Astrocyte of the cerebellum (primary cell): Measurements from ENCODE around the gene CSF1R.
"Not testable (repeated sequence)": the region's sequence is repeated elsewhere in the genome, so short reads cannot be mapped to it uniquely, and the experiment has no call there.

ENCODE experiments used
- DNase-seq: peaks from one replicate; pipeline ENCODE4 v3.0.0-alpha.2; 2011; ENCODE audit warnings: low read depth
- H3K4me3 ChIP-seq: 2 replicates; pipeline ENCODE4 v1.5.1; 2011; ENCODE audit warnings: mild to moderate bottlenecking, low read depth, low read length, moderate library complexity
- in situ Hi-C: cut with HindIII; loops from 2 replicates; pipeline ENCODE4 v1.10.0; 2017; ENCODE audit warnings: low sequenced_read_pairs
- TF ChIP-seq, protein P1 (sequence below): IDR thresholded peaks from 2 replicates; pipeline ENCODE4 v1.5.1; 2012; ENCODE audit warnings: low read length, low read depth, moderate library complexity, mild to moderate bottlenecking; ENCODE audit errors: missing control alignments

CSF1R gene

DNA sequence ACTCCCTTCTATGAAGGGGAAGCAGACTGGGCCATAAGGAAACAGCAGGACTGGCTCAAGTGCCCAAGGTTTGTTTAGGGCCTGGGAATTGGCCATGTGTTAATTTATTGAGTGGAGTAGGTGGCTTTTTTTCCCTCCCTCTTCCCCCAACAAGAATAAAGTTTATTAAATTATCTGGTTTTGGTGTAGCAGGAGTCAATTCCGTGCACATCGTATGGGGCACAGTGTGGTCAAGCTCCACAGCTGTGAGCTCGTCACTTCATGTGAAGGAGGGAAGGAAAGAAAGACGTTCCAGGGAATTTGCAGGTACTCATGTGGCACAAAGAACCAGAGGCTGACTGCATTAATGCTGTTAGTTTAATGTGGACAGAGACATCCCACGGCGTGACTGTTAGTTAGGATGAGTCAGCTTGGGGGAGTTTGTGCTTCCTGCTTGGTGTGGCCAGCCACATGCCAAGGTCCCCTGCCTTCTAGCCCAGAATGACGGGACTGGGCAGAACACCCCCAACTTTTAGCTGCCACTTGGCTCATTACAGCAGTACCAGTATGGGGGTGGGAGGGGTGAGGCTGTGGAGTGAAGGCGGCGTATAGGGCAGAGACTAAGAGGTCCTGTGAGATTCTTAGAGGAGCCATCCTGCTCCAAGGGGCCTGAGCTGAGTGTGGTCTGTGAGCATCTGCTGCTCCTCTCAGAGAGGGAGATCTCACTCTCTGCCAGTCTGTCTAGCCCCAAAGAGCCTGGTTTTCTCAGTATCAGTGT lies 33.2 kb downstream of the CSF1R start:
- DNase-seq: peak; percentile 44
- TF ChIP-seq, protein P1, sequence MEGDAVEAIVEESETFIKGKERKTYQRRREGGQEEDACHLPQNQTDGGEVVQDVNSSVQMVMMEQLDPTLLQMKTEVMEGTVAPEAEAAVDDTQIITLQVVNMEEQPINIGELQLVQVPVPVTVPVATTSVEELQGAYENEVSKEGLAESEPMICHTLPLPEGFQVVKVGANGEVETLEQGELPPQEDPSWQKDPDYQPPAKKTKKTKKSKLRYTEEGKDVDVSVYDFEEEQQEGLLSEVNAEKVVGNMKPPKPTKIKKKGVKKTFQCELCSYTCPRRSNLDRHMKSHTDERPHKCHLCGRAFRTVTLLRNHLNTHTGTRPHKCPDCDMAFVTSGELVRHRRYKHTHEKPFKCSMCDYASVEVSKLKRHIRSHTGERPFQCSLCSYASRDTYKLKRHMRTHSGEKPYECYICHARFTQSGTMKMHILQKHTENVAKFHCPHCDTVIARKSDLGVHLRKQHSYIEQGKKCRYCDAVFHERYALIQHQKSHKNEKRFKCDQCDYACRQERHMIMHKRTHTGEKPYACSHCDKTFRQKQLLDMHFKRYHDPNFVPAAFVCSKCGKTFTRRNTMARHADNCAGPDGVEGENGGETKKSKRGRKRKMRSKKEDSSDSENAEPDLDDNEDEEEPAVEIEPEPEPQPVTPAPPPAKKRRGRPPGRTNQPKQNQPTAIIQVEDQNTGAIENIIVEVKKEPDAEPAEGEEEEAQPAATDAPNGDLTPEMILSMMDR: no peak
- no peak overlapping the region for H3K4me3 ChIP-seq
- in situ Hi-C loops: no loop called here

DNA sequence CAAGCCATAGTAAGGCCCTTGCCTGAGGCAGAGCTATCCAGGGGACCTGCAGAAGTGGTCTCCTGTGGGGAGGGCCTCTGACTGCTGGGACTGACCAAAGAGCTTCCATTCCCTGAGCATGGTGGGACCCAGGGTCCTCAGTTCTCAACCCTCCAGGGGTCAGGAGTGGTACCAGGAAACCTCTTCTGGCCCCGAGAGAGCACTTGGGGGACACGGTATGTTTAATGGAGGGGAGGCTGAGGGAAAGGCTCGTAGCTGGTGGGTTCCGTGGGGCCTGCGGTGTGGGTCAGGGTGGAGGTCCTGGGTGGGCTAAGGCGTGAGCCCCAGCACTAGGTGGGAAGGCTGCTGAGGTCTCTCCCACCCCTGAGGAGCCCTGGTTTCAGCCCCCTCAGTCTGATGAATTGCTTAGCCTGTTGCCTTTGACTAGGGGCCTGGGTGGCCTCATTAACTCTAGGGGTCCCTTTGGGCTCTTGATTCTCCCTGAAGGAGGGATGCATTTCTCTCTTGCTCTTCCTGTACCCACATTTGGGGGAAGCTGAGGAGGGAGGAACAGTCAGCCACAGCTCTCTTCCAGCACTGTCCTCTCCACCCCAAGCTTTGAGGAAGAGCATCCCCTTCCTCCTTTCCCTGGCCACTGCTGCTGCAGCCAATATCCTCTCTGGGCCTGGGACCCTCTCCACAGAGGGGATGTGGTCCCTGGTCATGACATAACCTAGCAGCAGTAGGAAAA lies 34.0 kb downstream of the CSF1R start:
- in situ Hi-C loops: no loop called here
- no peak for DNase-seq
- no peak overlapping the region for H3K4me3 ChIP-seq
- TF ChIP-seq, protein P1: no peak

DNA sequence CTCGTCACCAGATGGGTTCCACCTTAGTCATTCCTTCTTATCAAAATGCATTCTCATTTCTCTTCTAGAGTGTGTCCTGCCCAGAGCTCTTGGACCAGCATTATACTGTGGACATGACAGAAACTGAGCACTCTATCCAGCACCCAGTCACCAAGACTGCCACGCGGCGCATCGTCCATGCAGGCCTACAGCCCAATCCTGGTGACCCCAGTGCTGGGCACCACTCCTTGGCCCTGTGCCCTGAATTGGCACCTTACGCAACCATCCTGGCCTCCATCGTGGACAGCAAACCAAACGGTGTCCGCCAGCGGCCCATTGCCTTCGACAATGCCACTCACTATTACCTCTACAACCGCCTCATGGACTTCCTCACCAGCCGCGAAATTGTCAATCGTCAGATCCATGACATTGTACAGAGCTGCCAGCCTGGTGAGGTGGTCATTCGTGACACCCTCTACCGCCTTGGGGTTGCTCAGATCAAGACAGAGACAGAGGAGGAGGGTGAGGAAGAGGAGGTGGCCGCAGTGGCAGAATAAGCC lies 34.6 kb downstream of the CSF1R start:
- no peak overlapping the region for H3K4me3 ChIP-seq
- TF ChIP-seq, protein P1: no peak
- in situ Hi-C loops: no loop called here
- DNase-seq: no peak

DNA sequence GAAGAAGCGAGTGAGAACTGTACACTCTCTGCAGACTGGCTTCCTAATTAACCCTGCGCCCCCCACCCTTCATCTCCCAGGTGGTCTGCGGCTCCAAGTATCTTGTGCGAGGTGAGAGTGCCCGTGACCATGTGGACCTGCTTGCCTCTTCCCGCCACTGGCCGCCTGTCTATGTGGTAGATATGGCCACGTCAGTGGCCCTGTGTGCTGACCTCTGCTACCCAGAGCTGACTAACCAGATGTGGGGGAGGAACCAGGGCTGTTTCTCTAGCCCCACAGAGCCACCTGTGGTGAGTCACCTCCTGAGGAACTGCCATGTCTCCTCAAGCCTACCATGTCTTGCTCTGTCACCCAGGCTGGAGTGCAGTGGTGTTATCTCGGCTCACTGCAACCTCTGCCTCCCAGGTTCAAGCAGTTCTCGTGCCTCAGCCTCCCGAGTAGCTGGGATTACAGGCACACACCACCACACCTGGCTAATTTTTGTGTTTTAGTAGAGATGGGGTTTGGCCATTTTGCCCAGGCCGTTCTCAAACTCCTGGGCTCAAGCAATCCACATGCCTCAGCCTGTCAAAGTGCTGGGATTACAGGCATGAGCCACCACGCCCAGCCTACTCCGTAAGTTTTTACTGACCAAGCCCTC lies 36.1 kb downstream of the CSF1R start:
- DNase-seq, in situ Hi-C loops, H3K4me3 ChIP-seq: not testable (repeated sequence)

DNA sequence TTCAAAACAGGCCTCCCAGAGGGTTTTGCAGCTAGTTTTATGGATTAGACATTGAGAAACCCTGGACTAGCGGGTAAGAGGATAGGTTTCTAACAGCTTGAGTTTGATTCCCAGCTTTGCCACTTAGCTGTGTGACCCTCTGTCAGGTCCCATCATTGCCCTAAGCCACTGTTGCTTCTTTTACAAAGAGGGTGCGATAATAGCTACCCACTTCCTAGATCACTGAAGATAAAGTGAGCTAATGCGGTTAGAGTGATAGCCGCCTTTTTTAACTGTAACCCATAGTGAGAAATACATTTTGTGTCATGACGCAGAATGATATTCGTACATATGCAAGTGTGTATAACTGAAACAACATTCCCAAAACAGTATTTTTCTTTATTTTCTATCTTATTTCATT lies 40.3 kb downstream of the CSF1R start:
- no peak for DNase-seq
- TF ChIP-seq, protein P1: no peak
- H3K4me3 ChIP-seq: no peak overlapping the region
- in situ Hi-C loops: no loop called here

DNA sequence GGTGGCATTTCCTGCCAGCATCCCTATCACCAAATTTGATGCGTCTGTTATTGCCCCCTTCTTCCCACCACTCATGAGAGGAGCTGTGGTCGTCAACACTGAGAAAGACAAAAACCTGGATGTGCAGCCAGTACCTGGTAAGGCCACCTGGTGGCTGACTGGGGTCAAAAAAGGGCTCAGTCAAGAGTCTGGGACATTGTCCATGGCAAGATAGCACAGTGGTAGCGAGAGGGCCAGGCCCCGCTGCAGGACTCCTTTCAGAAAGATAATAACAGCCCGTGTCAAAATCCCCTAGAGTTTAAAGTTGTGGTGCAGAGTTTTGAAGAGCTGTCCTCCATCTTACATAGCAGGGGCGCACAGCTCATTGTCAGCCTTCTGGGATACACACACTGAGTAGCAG lies 40.8 kb downstream of the CSF1R start:
- in situ Hi-C loops: no loop called here
- TF ChIP-seq, protein P1: no peak
- no peak for DNase-seq
- no peak overlapping the region for H3K4me3 ChIP-seq

DNA sequence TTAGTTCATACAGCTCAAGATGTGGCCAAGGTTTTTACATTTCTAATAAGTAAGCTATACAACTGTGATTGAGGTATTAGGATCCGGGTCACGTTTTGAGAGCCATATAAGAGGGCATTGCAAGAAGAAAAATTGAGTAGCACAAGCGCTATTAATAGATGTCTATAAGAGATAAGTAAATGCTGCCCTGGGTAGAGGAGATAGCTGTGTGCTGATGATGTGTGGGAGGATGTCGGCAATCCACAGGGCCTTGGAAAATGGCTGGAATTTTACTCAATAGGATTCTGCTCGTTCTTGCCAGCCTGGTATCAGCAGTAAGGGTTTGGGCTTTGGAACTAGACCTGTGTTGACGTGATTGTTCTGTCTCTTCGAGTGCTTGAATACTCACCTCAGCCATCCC lies 41.6 kb downstream of the CSF1R start:
- no peak for DNase-seq
- in situ Hi-C loops: no loop called here
- H3K4me3 ChIP-seq: no peak overlapping the region
- TF ChIP-seq, protein P1: no peak
